Measurements from ENCODE around the gene LPXN. TPM values are rescaled to one million over a fixed set of nuclear protein-coding genes. Genes with fewer than 3 reads are reported as not detected.

The LPXN gene
- total RNA-seq, 1 donor from 2014 or later = 6.5 TPM

DNA sequence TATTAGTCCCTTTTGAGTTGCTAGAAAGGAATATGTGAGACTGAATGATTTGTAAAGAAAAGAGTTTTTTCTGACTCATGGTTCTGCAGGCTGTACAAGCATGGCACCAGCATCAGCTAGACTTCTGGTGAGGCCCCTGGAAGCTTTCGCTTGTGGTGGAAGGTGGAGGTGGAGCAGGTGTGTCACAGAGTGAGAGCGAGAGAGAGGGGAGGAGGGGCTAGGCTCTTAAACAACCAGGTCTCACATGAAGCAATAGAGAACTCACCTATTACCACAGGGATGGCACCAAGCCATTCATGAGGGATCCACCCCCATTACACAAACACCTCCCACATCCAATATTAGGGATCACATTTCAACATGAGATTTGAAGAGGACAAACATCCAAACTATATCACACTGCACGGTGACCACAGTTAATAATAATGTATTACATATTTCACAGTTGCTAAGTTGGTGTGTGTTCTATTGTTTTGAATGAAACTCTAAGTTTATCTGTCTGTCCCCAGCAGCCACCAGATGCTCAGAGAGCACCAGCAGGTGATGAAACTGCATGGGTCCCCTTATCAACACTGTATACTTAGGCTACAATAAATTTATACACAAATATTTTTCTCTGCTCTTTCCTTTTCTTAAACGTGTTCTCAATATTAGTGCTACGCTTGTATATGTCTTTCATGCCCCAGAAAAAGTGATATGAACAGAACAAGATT is 17.3 kb upstream of the LPXN start:
- no peaks in the 10 kb centered on the region for H3K9me3 Mint-ChIP-seq (ENCODE audit: low read depth)
- H3K36me3 Mint-ChIP-seq (ENCODE audit: insufficient read depth) = peaks cover 9% of the 10 kb centered on the region
- H3K4me1 Mint-ChIP-seq (ENCODE audit: low read depth) = peaks cover 26% of the 10 kb centered on the region
- H3K4me3 Mint-ChIP-seq (ENCODE audit: low read depth) = no peak overlapping the region
- no peak for DNase-seq (ENCODE audit: low spot score, unreplicated experiment)
- H3K27me3 Mint-ChIP-seq = no peaks in the 10 kb centered on the region
- H3K27ac Mint-ChIP-seq = peak overlapping the region; percentile 40
- TF ChIP-seq CTCF (IDR thresholded peaks at IDR 0.05; ENCODE audit: unreplicated experiment) = no peak

DNA sequence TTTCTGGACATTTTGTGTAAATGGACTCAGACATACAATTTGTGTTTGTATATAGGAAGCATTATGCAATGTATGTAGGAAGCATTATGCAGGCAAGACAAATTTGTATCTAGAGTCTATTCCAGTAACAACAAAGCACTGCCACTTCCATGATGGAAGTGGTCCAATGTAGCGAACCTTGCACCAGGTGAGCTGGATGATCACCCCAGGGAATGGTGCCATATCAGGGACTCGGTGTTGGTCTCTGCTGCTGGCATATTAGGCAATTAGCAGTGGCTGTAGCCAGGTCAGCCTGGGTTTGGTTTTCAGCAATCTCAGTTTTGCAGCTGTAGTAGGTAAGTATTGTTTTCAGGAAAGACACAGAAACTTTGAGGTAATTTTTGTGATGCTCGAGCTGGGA is 16.0 kb upstream of the LPXN start:
- Mint-ChIP-seq H3K27ac (no peak overlapping the region), H3K4me3 (ENCODE audit: low read depth) (no peak overlapping the region), H3K36me3 (ENCODE audit: insufficient read depth) (peaks cover 9% of the 10 kb centered on the region), H3K9me3 (ENCODE audit: low read depth) (no peaks in the 10 kb centered on the region), H3K4me1 (ENCODE audit: low read depth) (peaks cover 21% of the 10 kb centered on the region), H3K27me3 (no peaks in the 10 kb centered on the region)
- no peak for DNase-seq (ENCODE audit: low spot score, unreplicated experiment)
- no peak for TF ChIP-seq CTCF (IDR thresholded peaks at IDR 0.05; ENCODE audit: unreplicated experiment)

GRCh38 chr11:58586998-58587397 is 11.3 kb upstream of the LPXN start:
- Mint-ChIP-seq H3K9me3 (ENCODE audit: low read depth) (no peaks in the 10 kb centered on the region), H3K27ac (no peak overlapping the region), H3K4me3 (ENCODE audit: low read depth) (no peak overlapping the region), H3K4me1 (ENCODE audit: low read depth) (peaks cover 12% of the 10 kb centered on the region), H3K27me3 (no peaks in the 10 kb centered on the region), H3K36me3 (ENCODE audit: insufficient read depth) (peaks cover 3% of the 10 kb centered on the region)
- DNase-seq (ENCODE audit: low spot score, unreplicated experiment) = no peak
- TF ChIP-seq CTCF (IDR thresholded peaks at IDR 0.05; ENCODE audit: unreplicated experiment) = no peak

GRCh38 chr11:58582437-58582836 is 6.8 kb upstream of the LPXN start:
- no peak for TF ChIP-seq CTCF (IDR thresholded peaks at IDR 0.05; ENCODE audit: unreplicated experiment)
- Mint-ChIP-seq H3K9me3 (ENCODE audit: low read depth) (no peaks in the 10 kb centered on the region), H3K36me3 (ENCODE audit: insufficient read depth) (peaks cover 2% of the 10 kb centered on the region), H3K4me1 (ENCODE audit: low read depth) (peaks cover 27% of the 10 kb centered on the region), H3K27ac (no peak overlapping the region), H3K27me3 (no peaks in the 10 kb centered on the region), H3K4me3 (ENCODE audit: low read depth) (no peak overlapping the region)
- no peak for DNase-seq (ENCODE audit: low spot score, unreplicated experiment)

DNA sequence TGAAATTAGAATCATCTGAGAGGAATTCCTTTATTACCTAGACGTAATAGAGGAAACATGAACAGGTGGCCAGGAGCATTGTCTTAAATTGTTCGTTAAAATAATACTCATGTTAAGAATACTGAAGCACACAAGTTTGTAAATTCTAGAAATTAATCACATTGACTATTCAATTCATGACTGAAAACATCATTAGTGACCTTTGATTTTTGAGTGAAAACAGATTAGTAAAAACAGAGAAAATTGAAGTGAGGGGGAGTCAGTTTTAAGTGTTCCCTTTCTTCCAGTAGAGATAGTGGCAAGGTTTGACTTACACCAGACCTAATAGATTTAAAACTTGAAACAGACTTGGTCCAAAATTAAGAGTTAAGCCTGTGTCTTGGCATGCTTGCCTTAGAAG is 4.7 kb upstream of the LPXN start:
- no peaks in the 10 kb centered on the region for H3K36me3 Mint-ChIP-seq (ENCODE audit: insufficient read depth)
- no peaks in the 10 kb centered on the region for H3K27me3 Mint-ChIP-seq
- peak overlapping the region; percentile 99 for H3K27ac Mint-ChIP-seq

More for the DNA sequence above, 4.7 kb upstream of the LPXN start:
- DNase-seq (ENCODE audit: low spot score, unreplicated experiment) = no peak
- no peak for TF ChIP-seq CTCF (IDR thresholded peaks at IDR 0.05; ENCODE audit: unreplicated experiment)
- no peaks in the 10 kb centered on the region for H3K9me3 Mint-ChIP-seq (ENCODE audit: low read depth)
- H3K4me3 Mint-ChIP-seq (ENCODE audit: low read depth) = peak overlapping the region; percentile 99
- peaks cover 35% of the 10 kb centered on the region for H3K4me1 Mint-ChIP-seq (ENCODE audit: low read depth)

Measured in progenitor cell of endocrine pancreas (in vitro differentiated cells).